Fibroblast of skin of right biceps (primary cell): ENCODE data around the gene CLK2.
"Not testable (repeated sequence)": the region's sequence is repeated elsewhere in the genome, so short reads cannot be mapped to it uniquely, and the experiment has no call there.

ENCODE experiments used
- DNase-seq: peaks from one replicate; pipeline ENCODE4 v3.0.0-alpha.2; 2013

The CLK2 gene

GRCh38 chr1:155236451-155236850, 36.9 kb downstream of the CLK2 start:
- DNase-seq: no peak

GRCh38 chr1:155235375-155235774, 37.9 kb downstream of the CLK2 start:
- DNase-seq: not testable (repeated sequence)

GRCh38 chr1:155233502-155233901, 39.8 kb downstream of the CLK2 start:
- not testable (repeated sequence) for DNase-seq

- peak; percentile 71 for DNase-seq
These were observed 41.0 kb downstream of the CLK2 start for GRCh38 chr1:155232001-155232978.

GRCh38 chr1:155231302-155231701, 42.0 kb downstream of the CLK2 start:
- DNase-seq: not testable (repeated sequence)

- DNase-seq: no peak
These were observed 45.2 kb downstream of the CLK2 start for GRCh38 chr1:155228096-155228427.

GRCh38 chr1:155227261-155228095, 45.8 kb downstream of the CLK2 start:
- DNase-seq: peak; percentile 100

- peak; percentile 41 for DNase-seq
These were observed 46.4 kb downstream of the CLK2 start for GRCh38 chr1:155226910-155227260.

- DNase-seq: peak; percentile 85
These were observed 47.0 kb downstream of the CLK2 start for GRCh38 chr1:155226188-155226909.

- DNase-seq: not testable (repeated sequence)
These were observed 47.9 kb downstream of the CLK2 start for GRCh38 chr1:155225404-155225759.

- DNase-seq: no peak
These were observed 50.3 kb downstream of the CLK2 start for GRCh38 chr1:155223047-155223446.

GRCh38 chr1:155220211-155220965, 52.9 kb downstream of the CLK2 start:
- not testable (repeated sequence) for DNase-seq

- DNase-seq: no peak
These were observed 53.7 kb downstream of the CLK2 start for GRCh38 chr1:155219592-155220031.

- DNase-seq: peak; percentile 64
These were observed 54.3 kb downstream of the CLK2 start for GRCh38 chr1:155218854-155219591.

GRCh38 chr1:155214702-155215101, 58.6 kb downstream of the CLK2 start:
- not testable (repeated sequence) for DNase-seq
